ENCODE results near the gene STK39. TPM values are rescaled to one million over a fixed set of nuclear protein-coding genes. Genes with fewer than 3 reads are reported as not detected.

STK39 gene
- total and polyA plus RNA-seq, 2 donors (not counting 1 experiment from before 2014, with no cell fraction given): 16.7 to 30.1 TPM

- no peak overlapping the region for H3K4me3 ChIP-seq (replicated peaks in 1 of 4; ENCODE audit: control extremely low read depth in 1 of 4, insufficient read depth in 1 of 4, low read depth in 3 of 4, low read length in 4 of 4)
Observed at GRCh38 chr2:168198476-168199207, 48.8 kb downstream of the STK39 start.

GRCh38 chr2:168196764-168197180 lies 50.6 kb downstream of the STK39 start:
- Histone ChIP-seq H3K36me3 (ENCODE audit: control insufficient read depth, insufficient read depth, low read length) (no peaks in the 10 kb centered on the region), H3K4me2 (ENCODE audit: extremely low read depth, insufficient read depth, low read length) (no peak overlapping the region), H2AFZ (ENCODE audit: low read length) (no peak overlapping the region), H3K79me2 (ENCODE audit: control insufficient read depth, insufficient read depth, low read length) (peaks cover 29% of the 10 kb centered on the region), H3K9ac (ENCODE audit: insufficient read depth, low read length) (no peak overlapping the region), H3K4me1 (ENCODE audit: control insufficient read depth, extremely low read depth, insufficient read depth, low read length) (peaks cover 9% of the 10 kb centered on the region), H4K20me1 (ENCODE audit: control insufficient read depth, extremely low read depth, insufficient read depth, low read length) (no peaks in the 10 kb centered on the region), H3K27me3 (ENCODE audit: control insufficient read depth, insufficient read depth, low read length) (no peaks in the 10 kb centered on the region), H3K27ac (ENCODE audit: insufficient read depth, low read length) (no peak overlapping the region), H3K9me3 (ENCODE audit: control insufficient read depth, insufficient read depth, low read depth, low read length) (no peaks in the 10 kb centered on the region), H3K4me3 (replicated peaks in 1 of 4; ENCODE audit: control extremely low read depth in 1 of 4, insufficient read depth in 1 of 4, low read depth in 3 of 4, low read length in 4 of 4) (no peak overlapping the region)
- DNase-seq (ENCODE audit: low read depth in 2 of 2): no peak
- TF ChIP-seq EZH2 (IDR thresholded peaks at IDR 0.05; ENCODE audit: low read length, missing control alignments) (no peak), CTCF (conservative IDR thresholded peaks at IDR 0.05 in 1 of 2, IDR thresholded peaks at IDR 0.05 in 1 of 2; ENCODE audit: low read depth in 1 of 2, low read length in 2 of 2) (no peak)

More at GRCh38 chr2:168198476-168199207, 48.8 kb downstream of the STK39 start:
- no peaks in the 10 kb centered on the region for H3K9me3 ChIP-seq (ENCODE audit: control insufficient read depth, insufficient read depth, low read depth, low read length)
- TF ChIP-seq CTCF (conservative IDR thresholded peaks at IDR 0.05 in 1 of 2, IDR thresholded peaks at IDR 0.05 in 1 of 2; ENCODE audit: low read depth in 1 of 2, low read length in 2 of 2) (no peak), EZH2 (IDR thresholded peaks at IDR 0.05; ENCODE audit: low read length, missing control alignments) (no peak)
- H3K27me3 ChIP-seq (ENCODE audit: control insufficient read depth, insufficient read depth, low read length): no peaks in the 10 kb centered on the region
- H3K4me1 ChIP-seq (ENCODE audit: control insufficient read depth, extremely low read depth, insufficient read depth, low read length): peaks cover 8% of the 10 kb centered on the region
- DNase-seq (ENCODE audit: low read depth in 2 of 2): peak; percentile 64 to 65
- no peak overlapping the region for H2AFZ ChIP-seq (ENCODE audit: low read length)
- no peak overlapping the region for H3K27ac ChIP-seq (ENCODE audit: insufficient read depth, low read length)
- no peaks in the 10 kb centered on the region for H3K36me3 ChIP-seq (ENCODE audit: control insufficient read depth, insufficient read depth, low read length)
- peaks cover 25% of the 10 kb centered on the region for H3K79me2 ChIP-seq (ENCODE audit: control insufficient read depth, insufficient read depth, low read length)
- H4K20me1 ChIP-seq (ENCODE audit: control insufficient read depth, extremely low read depth, insufficient read depth, low read length): no peaks in the 10 kb centered on the region
- no peak overlapping the region for H3K4me2 ChIP-seq (ENCODE audit: extremely low read depth, insufficient read depth, low read length)
- no peak overlapping the region for H3K9ac ChIP-seq (ENCODE audit: insufficient read depth, low read length)

GRCh38 chr2:168194784-168195522 lies 52.4 kb downstream of the STK39 start:
- Histone ChIP-seq H3K4me2 (ENCODE audit: extremely low read depth, insufficient read depth, low read length) (no peak overlapping the region), H3K4me1 (ENCODE audit: control insufficient read depth, extremely low read depth, insufficient read depth, low read length) (peaks cover 6% of the 10 kb centered on the region)

More at GRCh38 chr2:168194784-168195522, 52.4 kb downstream of the STK39 start:
- TF ChIP-seq EZH2 (IDR thresholded peaks at IDR 0.05; ENCODE audit: low read length, missing control alignments) (no peak), CTCF (conservative IDR thresholded peaks at IDR 0.05 in 1 of 2, IDR thresholded peaks at IDR 0.05 in 1 of 2; ENCODE audit: low read depth in 1 of 2, low read length in 2 of 2) (no peak)
- no peaks in the 10 kb centered on the region for H4K20me1 ChIP-seq (ENCODE audit: control insufficient read depth, extremely low read depth, insufficient read depth, low read length)
- H3K9ac ChIP-seq (ENCODE audit: insufficient read depth, low read length): no peak overlapping the region
- H3K27me3 ChIP-seq (ENCODE audit: control insufficient read depth, insufficient read depth, low read length): no peaks in the 10 kb centered on the region
- H3K4me3 ChIP-seq (replicated peaks in 1 of 4; ENCODE audit: control extremely low read depth in 1 of 4, insufficient read depth in 1 of 4, low read depth in 3 of 4, low read length in 4 of 4): no peak overlapping the region
- peaks cover 29% of the 10 kb centered on the region for H3K79me2 ChIP-seq (ENCODE audit: control insufficient read depth, insufficient read depth, low read length)
- peak in 1 of 2 donors; percentile 26 for DNase-seq (ENCODE audit: low read depth in 2 of 2)
- H2AFZ ChIP-seq (ENCODE audit: low read length): no peak overlapping the region
- H3K36me3 ChIP-seq (ENCODE audit: control insufficient read depth, insufficient read depth, low read length): no peaks in the 10 kb centered on the region
- no peaks in the 10 kb centered on the region for H3K9me3 ChIP-seq (ENCODE audit: control insufficient read depth, insufficient read depth, low read depth, low read length)
- H3K27ac ChIP-seq (ENCODE audit: insufficient read depth, low read length): no peak overlapping the region

All from fibroblast of lung (primary cell).